ENCODE results near the gene RASGRF2.

The RASGRF2 gene

GRCh38 chr5:80959768-80960442 lies at the start of gene RASGRF2:
Gene RASGRF2, plus strand, starts transcription at chr5:80960363. Its CDS starts 376 bp downstream, at chr5:80960739.
- no peaks in the 10 kb centered on the region for H3K36me3 ChIP-seq (ENCODE audit: control insufficient read depth in 1 of 2, insufficient read depth in 2 of 2, low read length in 2 of 2)
- peak within 1 kb of the TSS; percentile 52 for H3K27ac ChIP-seq (ENCODE audit: low read length)
- peak within 1 kb of the TSS; percentile 58 to 67 for H3K4me3 ChIP-seq (ENCODE audit: low read depth in 1 of 2, low read length in 2 of 2)
- H3K9me3 ChIP-seq (ENCODE audit: control insufficient read depth in 1 of 2, low read length in 2 of 2) = no peaks in the 10 kb centered on the region
- H3K4me1 ChIP-seq (ENCODE audit: control insufficient read depth in 1 of 2, insufficient read depth in 2 of 2, low read length in 2 of 2) = peaks cover 0 to 7% of the 10 kb centered on the region in 2 donors
- H3K27me3 ChIP-seq (ENCODE audit: low read depth, low read length) = peaks cover 23% of the 10 kb centered on the region

GRCh38 chr5:80912479-80912878 lies 47.7 kb upstream of the RASGRF2 start:
- Histone ChIP-seq H3K27me3 (ENCODE audit: low read depth, low read length) (no peaks in the 10 kb centered on the region), H3K36me3 (ENCODE audit: control insufficient read depth in 1 of 2, insufficient read depth in 2 of 2, low read length in 2 of 2) (no peaks in the 10 kb centered on the region), H3K4me1 (ENCODE audit: control insufficient read depth in 1 of 2, insufficient read depth in 2 of 2, low read length in 2 of 2) (no peaks in the 10 kb centered on the region), H3K27ac (ENCODE audit: low read length) (no peak overlapping the region), H3K4me3 (ENCODE audit: low read depth in 1 of 2, low read length in 2 of 2) (no peak overlapping the region), H3K9me3 (ENCODE audit: control insufficient read depth in 1 of 2, low read length in 2 of 2) (peaks cover 0 to 3% of the 10 kb centered on the region in 2 donors)

- H3K4me3 ChIP-seq (ENCODE audit: low read depth in 1 of 2, low read length in 2 of 2) = no peak overlapping the region
- peaks cover 0 to 3% of the 10 kb centered on the region in 2 donors for H3K9me3 ChIP-seq (ENCODE audit: control insufficient read depth in 1 of 2, low read length in 2 of 2)
- H3K27me3 ChIP-seq (ENCODE audit: low read depth, low read length) = no peaks in the 10 kb centered on the region
- no peaks in the 10 kb centered on the region for H3K36me3 ChIP-seq (ENCODE audit: control insufficient read depth in 1 of 2, insufficient read depth in 2 of 2, low read length in 2 of 2)
- no peaks in the 10 kb centered on the region for H3K4me1 ChIP-seq (ENCODE audit: control insufficient read depth in 1 of 2, insufficient read depth in 2 of 2, low read length in 2 of 2)
- H3K27ac ChIP-seq (ENCODE audit: low read length) = no peak overlapping the region
Observed at GRCh38 chr5:80915716-80916115, 44.4 kb upstream of the RASGRF2 start.

GRCh38 chr5:80916676-80917075 lies 43.5 kb upstream of the RASGRF2 start:
- Histone ChIP-seq H3K4me1 (ENCODE audit: control insufficient read depth in 1 of 2, insufficient read depth in 2 of 2, low read length in 2 of 2) (no peaks in the 10 kb centered on the region), H3K27ac (ENCODE audit: low read length) (no peak overlapping the region), H3K9me3 (ENCODE audit: control insufficient read depth in 1 of 2, low read length in 2 of 2) (peaks cover 0 to 3% of the 10 kb centered on the region in 2 donors), H3K27me3 (ENCODE audit: low read depth, low read length) (no peaks in the 10 kb centered on the region), H3K36me3 (ENCODE audit: control insufficient read depth in 1 of 2, insufficient read depth in 2 of 2, low read length in 2 of 2) (no peaks in the 10 kb centered on the region), H3K4me3 (ENCODE audit: low read depth in 1 of 2, low read length in 2 of 2) (no peak overlapping the region)

GRCh38 chr5:80917631-80918030 lies 42.5 kb upstream of the RASGRF2 start:
- Histone ChIP-seq H3K27ac (ENCODE audit: low read length) (no peak overlapping the region), H3K27me3 (ENCODE audit: low read depth, low read length) (no peaks in the 10 kb centered on the region), H3K9me3 (ENCODE audit: control insufficient read depth in 1 of 2, low read length in 2 of 2) (no peaks in the 10 kb centered on the region), H3K4me1 (ENCODE audit: control insufficient read depth in 1 of 2, insufficient read depth in 2 of 2, low read length in 2 of 2) (no peaks in the 10 kb centered on the region), H3K4me3 (ENCODE audit: low read depth in 1 of 2, low read length in 2 of 2) (no peak overlapping the region), H3K36me3 (ENCODE audit: control insufficient read depth in 1 of 2, insufficient read depth in 2 of 2, low read length in 2 of 2) (no peaks in the 10 kb centered on the region)

GRCh38 chr5:80919678-80920196 lies 40.4 kb upstream of the RASGRF2 start:
- Histone ChIP-seq H3K27me3 (ENCODE audit: low read depth, low read length) (no peaks in the 10 kb centered on the region), H3K4me3 (ENCODE audit: low read depth in 1 of 2, low read length in 2 of 2) (no peak overlapping the region), H3K27ac (ENCODE audit: low read length) (no peak overlapping the region), H3K4me1 (ENCODE audit: control insufficient read depth in 1 of 2, insufficient read depth in 2 of 2, low read length in 2 of 2) (no peaks in the 10 kb centered on the region), H3K36me3 (ENCODE audit: control insufficient read depth in 1 of 2, insufficient read depth in 2 of 2, low read length in 2 of 2) (no peaks in the 10 kb centered on the region), H3K9me3 (ENCODE audit: control insufficient read depth in 1 of 2, low read length in 2 of 2) (no peaks in the 10 kb centered on the region)

GRCh38 chr5:80920333-80920732 lies 39.8 kb upstream of the RASGRF2 start:
- no peak overlapping the region for H3K27ac ChIP-seq (ENCODE audit: low read length)
- no peaks in the 10 kb centered on the region for H3K4me1 ChIP-seq (ENCODE audit: control insufficient read depth in 1 of 2, insufficient read depth in 2 of 2, low read length in 2 of 2)
- no peaks in the 10 kb centered on the region for H3K36me3 ChIP-seq (ENCODE audit: control insufficient read depth in 1 of 2, insufficient read depth in 2 of 2, low read length in 2 of 2)
- no peaks in the 10 kb centered on the region for H3K27me3 ChIP-seq (ENCODE audit: low read depth, low read length)
- H3K9me3 ChIP-seq (ENCODE audit: control insufficient read depth in 1 of 2, low read length in 2 of 2) = no peaks in the 10 kb centered on the region
- H3K4me3 ChIP-seq (ENCODE audit: low read depth in 1 of 2, low read length in 2 of 2) = no peak overlapping the region

- H3K4me1 ChIP-seq (ENCODE audit: control insufficient read depth in 1 of 2, insufficient read depth in 2 of 2, low read length in 2 of 2) = no peaks in the 10 kb centered on the region
- H3K27me3 ChIP-seq (ENCODE audit: low read depth, low read length) = no peaks in the 10 kb centered on the region
- H3K9me3 ChIP-seq (ENCODE audit: control insufficient read depth in 1 of 2, low read length in 2 of 2) = no peaks in the 10 kb centered on the region
- no peaks in the 10 kb centered on the region for H3K36me3 ChIP-seq (ENCODE audit: control insufficient read depth in 1 of 2, insufficient read depth in 2 of 2, low read length in 2 of 2)
- H3K27ac ChIP-seq (ENCODE audit: low read length) = no peak overlapping the region
- H3K4me3 ChIP-seq (ENCODE audit: low read depth in 1 of 2, low read length in 2 of 2) = no peak overlapping the region
Observed at GRCh38 chr5:80921026-80921425, 39.1 kb upstream of the RASGRF2 start.

GRCh38 chr5:80925931-80926330 lies 34.2 kb upstream of the RASGRF2 start:
- no peaks in the 10 kb centered on the region for H3K4me1 ChIP-seq (ENCODE audit: control insufficient read depth in 1 of 2, insufficient read depth in 2 of 2, low read length in 2 of 2)
- no peak overlapping the region for H3K27ac ChIP-seq (ENCODE audit: low read length)
- H3K9me3 ChIP-seq (ENCODE audit: control insufficient read depth in 1 of 2, low read length in 2 of 2) = no peaks in the 10 kb centered on the region
- no peaks in the 10 kb centered on the region for H3K36me3 ChIP-seq (ENCODE audit: control insufficient read depth in 1 of 2, insufficient read depth in 2 of 2, low read length in 2 of 2)
- no peaks in the 10 kb centered on the region for H3K27me3 ChIP-seq (ENCODE audit: low read depth, low read length)
- no peak overlapping the region for H3K4me3 ChIP-seq (ENCODE audit: low read depth in 1 of 2, low read length in 2 of 2)

- Histone ChIP-seq H3K27me3 (ENCODE audit: low read depth, low read length) (no peaks in the 10 kb centered on the region), H3K27ac (ENCODE audit: low read length) (no peak overlapping the region), H3K4me1 (ENCODE audit: control insufficient read depth in 1 of 2, insufficient read depth in 2 of 2, low read length in 2 of 2) (no peaks in the 10 kb centered on the region), H3K36me3 (ENCODE audit: control insufficient read depth in 1 of 2, insufficient read depth in 2 of 2, low read length in 2 of 2) (no peaks in the 10 kb centered on the region), H3K4me3 (ENCODE audit: low read depth in 1 of 2, low read length in 2 of 2) (no peak overlapping the region), H3K9me3 (ENCODE audit: control insufficient read depth in 1 of 2, low read length in 2 of 2) (no peaks in the 10 kb centered on the region)
Observed at GRCh38 chr5:80926536-80926935, 33.6 kb upstream of the RASGRF2 start.

- no peaks in the 10 kb centered on the region for H3K9me3 ChIP-seq (ENCODE audit: control insufficient read depth in 1 of 2, low read length in 2 of 2)
- no peaks in the 10 kb centered on the region for H3K27me3 ChIP-seq (ENCODE audit: low read depth, low read length)
- H3K36me3 ChIP-seq (ENCODE audit: control insufficient read depth in 1 of 2, insufficient read depth in 2 of 2, low read length in 2 of 2) = no peaks in the 10 kb centered on the region
- no peaks in the 10 kb centered on the region for H3K4me1 ChIP-seq (ENCODE audit: control insufficient read depth in 1 of 2, insufficient read depth in 2 of 2, low read length in 2 of 2)
- H3K27ac ChIP-seq (ENCODE audit: low read length) = no peak overlapping the region
- no peak overlapping the region for H3K4me3 ChIP-seq (ENCODE audit: low read depth in 1 of 2, low read length in 2 of 2)
Observed at GRCh38 chr5:80926979-80927656, 33.0 kb upstream of the RASGRF2 start.

Measured in muscle layer of duodenum (tissue), 2 donors.